GM23338 (cell line): ENCODE results near the gene ADORA3. TPM values are rescaled to one million over a fixed set of nuclear protein-coding genes. Genes with fewer than 3 reads are reported as not detected.

Experiments
- ATAC-seq: fragments of 200-7000 bp; cut with Tn5 transposase; 3 replicates; pipeline ENCODE4 v1.9.1; 2020
- DNase-seq: peaks from one replicate; pipeline ENCODE4 v3.0.0-alpha.2; 2015; ENCODE audit warnings: low spot score
- H2AFZ ChIP-seq: fragments of 200-600 bp; sonication (generic); 2 replicates; pipeline ENCODE4 v1.8.0; 2016; ENCODE audit warnings: antibody characterized with exemption, mild to moderate bottlenecking, moderate library complexity
- H3F3A ChIP-seq: fragments of 200-600 bp; sonication (generic); replicated peaks from 2 replicates; pipeline ENCODE4 v1.8.0; 2017; ENCODE audit warnings: antibody characterized with exemption, mixed run types, low read depth
- H3K27ac ChIP-seq: fragments of 200-600 bp; sonication (generic); 2 replicates; pipeline ENCODE4 v1.6.1; 2016; ENCODE audit warnings: low read depth
- H3K27me3 ChIP-seq: fragments of 200-600 bp; sonication (generic); 2 replicates; pipeline ENCODE4 v1.8.0; 2016; ENCODE audit warnings: mild to moderate bottlenecking, mixed run types, moderate library complexity; ENCODE audit not compliant: insufficient read depth
- H3K36me3 ChIP-seq: fragments of 200-600 bp; sonication (generic); 2 replicates; pipeline ENCODE4 v1.8.0; 2016; ENCODE audit warnings: mild to moderate bottlenecking; ENCODE audit not compliant: insufficient read depth
- H3K4me1 ChIP-seq: fragments of 200-600 bp; sonication (generic); 2 replicates; pipeline ENCODE4 v1.8.0; 2016; ENCODE audit warnings: mild to moderate bottlenecking, moderate library complexity; ENCODE audit not compliant: insufficient read depth
- H3K4me2 ChIP-seq: fragments of 200-600 bp; sonication (generic); 2 replicates; pipeline ENCODE4 v1.7.1; 2017; ENCODE audit warnings: mixed run types
- H3K4me3 ChIP-seq: fragments of 200-600 bp; sonication (generic); 2 replicates; pipeline ENCODE4 v1.6.1; 2016; ENCODE audit warnings: mixed run types
- H3K79me2 ChIP-seq: fragments of 200-600 bp; sonication (generic); replicated peaks from 2 replicates; pipeline ENCODE4 v1.8.0; 2017; ENCODE audit warnings: mild to moderate bottlenecking; ENCODE audit not compliant: insufficient read depth
- H3K9me2 ChIP-seq: fragments of 200-600 bp; sonication (generic); 2 replicates; pipeline ENCODE4 v1.8.0; 2017; ENCODE audit not compliant: insufficient read depth
- H4K20me1 ChIP-seq: fragments of 200-600 bp; sonication (generic); replicated peaks from 2 replicates; pipeline ENCODE4 v1.8.0; 2017; ENCODE audit warnings: mild to moderate bottlenecking; ENCODE audit not compliant: insufficient read depth
- H3K27ac Mint-ChIP-seq: 2 replicates; pipeline ENCODE4 v1.8.0; 2020; ENCODE audit warnings: inconsistent platforms, mild to moderate bottlenecking, moderate library complexity, mixed read lengths
- H3K27me3 Mint-ChIP-seq: 3 replicates; pipeline ENCODE4 v1.8.0; 2022; ENCODE audit warnings: low read depth, mild to moderate bottlenecking, moderate library complexity, mixed read lengths, inconsistent platforms; ENCODE audit not compliant: insufficient read depth, poor library complexity
- H3K36me3 Mint-ChIP-seq: 3 replicates; pipeline ENCODE4 v1.8.0; 2021; ENCODE audit warnings: low read depth, mild to moderate bottlenecking, inconsistent platforms, moderate library complexity, mixed read lengths
- H3K4me1 Mint-ChIP-seq: 3 replicates; pipeline ENCODE4 v1.8.0; 2020; ENCODE audit warnings: mild to moderate bottlenecking, inconsistent platforms, mixed read lengths
- H3K4me3 Mint-ChIP-seq: 3 replicates; pipeline ENCODE4 v1.8.0; 2021; ENCODE audit warnings: moderate library complexity, mild to moderate bottlenecking, inconsistent platforms, mixed read lengths
- H3K9me3 Mint-ChIP-seq: 3 replicates; pipeline ENCODE4 v1.8.0; 2020; ENCODE audit warnings: moderate library complexity, mild to moderate bottlenecking, inconsistent platforms, mixed read lengths
- CREB1 ChIP-seq: fragments of 250-450 bp; sonication (Bioruptor Pico); IDR thresholded peaks from 2 replicates; pipeline ENCODE4 v1.5.0; 2020; ENCODE audit warnings: low read depth, mild to moderate bottlenecking, moderate library complexity
- EZH2 ChIP-seq: fragments of 200-600 bp; sonication (generic); IDR thresholded peaks from one replicate; pipeline ENCODE4 v1.8.0; 2017; ENCODE audit warnings: antibody characterized with exemption, mild to moderate bottlenecking, low read depth; ENCODE audit not compliant: unreplicated experiment
- EZH2phosphoT487 ChIP-seq: fragments of 200-600 bp; sonication (generic); IDR thresholded peaks from one replicate; pipeline ENCODE4 v1.8.1; 2018; ENCODE audit warnings: antibody characterized with exemption; ENCODE audit not compliant: unreplicated experiment
- JUNB ChIP-seq: IDR thresholded peaks from one replicate; pipeline ENCODE4 v1.6.1; 2016; ENCODE audit warnings: antibody characterized with exemption; ENCODE audit not compliant: unreplicated experiment
- NANOG ChIP-seq: IDR thresholded peaks from 2 replicates; pipeline ENCODE4 v1.6.1; 2016; ENCODE audit warnings: antibody characterized with exemption, borderline replicate concordance
- POLR2AphosphoS5 ChIP-seq: IDR thresholded peaks from 2 replicates; pipeline ENCODE4 v1.6.1; 2016; ENCODE audit warnings: antibody characterized with exemption, low read depth
- STAT1 ChIP-seq: IDR thresholded peaks from one replicate; pipeline ENCODE4 v1.6.1; 2016; ENCODE audit warnings: antibody characterized with exemption; ENCODE audit not compliant: unreplicated experiment
- ZNF114 ChIP-seq: fragments of 250-450 bp; sonication (Bioruptor Pico); IDR thresholded peaks from 2 replicates; pipeline ENCODE4 v1.5.0; 2020; ENCODE audit warnings: mild to moderate bottlenecking, moderate library complexity
- ZNF331 ChIP-seq: fragments of 250-450 bp; sonication (Bioruptor Pico); IDR thresholded peaks from 2 replicates; pipeline ENCODE4 v1.5.0; 2020; ENCODE audit warnings: low read depth, mild to moderate bottlenecking, moderate library complexity
- polyA plus RNA-seq: library from polyadenylated mRNA; unstranded; fragments of >200 nt; fragmentation: Nextera tagmentation; extraction: Ambion mirVana; gene quantifications from 2 replicates; pipeline ENCODE4 v1.2.1, GENCODE V29; 2016
- total RNA-seq: library from RNA; depleted of rRNA; stranded (reverse); fragments of >200 nt; shearing (Covaris generic); gene quantifications from 2 replicates; pipeline ENCODE4 v1.2.3, GENCODE V29; 2014
- TF ChIP-seq, protein P1 (sequence below), 2 experiments: fragments of 200-600 bp in 1 of 2; sonication (generic) in 1 of 2; conservative IDR thresholded peaks; 2 replicates each; pipeline versions ENCODE4 v1.5.1 to v1.6.1; 2016 to 2017; ENCODE audit warnings: antibody characterized with exemption in 2 of 2, low read depth in 2 of 2, mild to moderate bottlenecking in 2 of 2, moderate library complexity in 1 of 2
- TF ChIP-seq, protein P2 (sequence below): IDR thresholded peaks from 2 replicates; pipeline ENCODE4 v1.6.1; 2016; ENCODE audit warnings: antibody characterized with exemption
- TF ChIP-seq, protein P3 (sequence below): IDR thresholded peaks from one replicate; pipeline ENCODE4 v1.6.1; 2018; ENCODE audit warnings: antibody characterized with exemption; ENCODE audit not compliant: unreplicated experiment

Gene ADORA3
- total and polyA plus RNA-seq, 2 experiments from 2014 or later, result not detected

- TF ChIP-seq, protein P1, sequence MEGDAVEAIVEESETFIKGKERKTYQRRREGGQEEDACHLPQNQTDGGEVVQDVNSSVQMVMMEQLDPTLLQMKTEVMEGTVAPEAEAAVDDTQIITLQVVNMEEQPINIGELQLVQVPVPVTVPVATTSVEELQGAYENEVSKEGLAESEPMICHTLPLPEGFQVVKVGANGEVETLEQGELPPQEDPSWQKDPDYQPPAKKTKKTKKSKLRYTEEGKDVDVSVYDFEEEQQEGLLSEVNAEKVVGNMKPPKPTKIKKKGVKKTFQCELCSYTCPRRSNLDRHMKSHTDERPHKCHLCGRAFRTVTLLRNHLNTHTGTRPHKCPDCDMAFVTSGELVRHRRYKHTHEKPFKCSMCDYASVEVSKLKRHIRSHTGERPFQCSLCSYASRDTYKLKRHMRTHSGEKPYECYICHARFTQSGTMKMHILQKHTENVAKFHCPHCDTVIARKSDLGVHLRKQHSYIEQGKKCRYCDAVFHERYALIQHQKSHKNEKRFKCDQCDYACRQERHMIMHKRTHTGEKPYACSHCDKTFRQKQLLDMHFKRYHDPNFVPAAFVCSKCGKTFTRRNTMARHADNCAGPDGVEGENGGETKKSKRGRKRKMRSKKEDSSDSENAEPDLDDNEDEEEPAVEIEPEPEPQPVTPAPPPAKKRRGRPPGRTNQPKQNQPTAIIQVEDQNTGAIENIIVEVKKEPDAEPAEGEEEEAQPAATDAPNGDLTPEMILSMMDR (conservative IDR thresholded peaks at IDR 0.05; ENCODE audit: low read depth in 2 of 2), result no peak
- TF ChIP-seq NANOG (no peak), EZH2 (no peak), CREB1 (CRISPR knock-in tag) (no peak), POLR2AphosphoS5 (no peak), ZNF114 (CRISPR knock-in tag) (no peak), EZH2phosphoT487 (no peak), JUNB (no peak), ZNF331 (CRISPR knock-in tag) (no peak), STAT1 (no peak)
- TF ChIP-seq, protein P2, sequence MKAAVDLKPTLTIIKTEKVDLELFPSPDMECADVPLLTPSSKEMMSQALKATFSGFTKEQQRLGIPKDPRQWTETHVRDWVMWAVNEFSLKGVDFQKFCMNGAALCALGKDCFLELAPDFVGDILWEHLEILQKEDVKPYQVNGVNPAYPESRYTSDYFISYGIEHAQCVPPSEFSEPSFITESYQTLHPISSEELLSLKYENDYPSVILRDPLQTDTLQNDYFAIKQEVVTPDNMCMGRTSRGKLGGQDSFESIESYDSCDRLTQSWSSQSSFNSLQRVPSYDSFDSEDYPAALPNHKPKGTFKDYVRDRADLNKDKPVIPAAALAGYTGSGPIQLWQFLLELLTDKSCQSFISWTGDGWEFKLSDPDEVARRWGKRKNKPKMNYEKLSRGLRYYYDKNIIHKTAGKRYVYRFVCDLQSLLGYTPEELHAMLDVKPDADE, result no peak
- TF ChIP-seq, protein P3, sequence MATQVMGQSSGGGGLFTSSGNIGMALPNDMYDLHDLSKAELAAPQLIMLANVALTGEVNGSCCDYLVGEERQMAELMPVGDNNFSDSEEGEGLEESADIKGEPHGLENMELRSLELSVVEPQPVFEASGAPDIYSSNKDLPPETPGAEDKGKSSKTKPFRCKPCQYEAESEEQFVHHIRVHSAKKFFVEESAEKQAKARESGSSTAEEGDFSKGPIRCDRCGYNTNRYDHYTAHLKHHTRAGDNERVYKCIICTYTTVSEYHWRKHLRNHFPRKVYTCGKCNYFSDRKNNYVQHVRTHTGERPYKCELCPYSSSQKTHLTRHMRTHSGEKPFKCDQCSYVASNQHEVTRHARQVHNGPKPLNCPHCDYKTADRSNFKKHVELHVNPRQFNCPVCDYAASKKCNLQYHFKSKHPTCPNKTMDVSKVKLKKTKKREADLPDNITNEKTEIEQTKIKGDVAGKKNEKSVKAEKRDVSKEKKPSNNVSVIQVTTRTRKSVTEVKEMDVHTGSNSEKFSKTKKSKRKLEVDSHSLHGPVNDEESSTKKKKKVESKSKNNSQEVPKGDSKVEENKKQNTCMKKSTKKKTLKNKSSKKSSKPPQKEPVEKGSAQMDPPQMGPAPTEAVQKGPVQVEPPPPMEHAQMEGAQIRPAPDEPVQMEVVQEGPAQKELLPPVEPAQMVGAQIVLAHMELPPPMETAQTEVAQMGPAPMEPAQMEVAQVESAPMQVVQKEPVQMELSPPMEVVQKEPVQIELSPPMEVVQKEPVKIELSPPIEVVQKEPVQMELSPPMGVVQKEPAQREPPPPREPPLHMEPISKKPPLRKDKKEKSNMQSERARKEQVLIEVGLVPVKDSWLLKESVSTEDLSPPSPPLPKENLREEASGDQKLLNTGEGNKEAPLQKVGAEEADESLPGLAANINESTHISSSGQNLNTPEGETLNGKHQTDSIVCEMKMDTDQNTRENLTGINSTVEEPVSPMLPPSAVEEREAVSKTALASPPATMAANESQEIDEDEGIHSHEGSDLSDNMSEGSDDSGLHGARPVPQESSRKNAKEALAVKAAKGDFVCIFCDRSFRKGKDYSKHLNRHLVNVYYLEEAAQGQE, result no peak
These were observed 47.8 kb downstream of the ADORA3 start (continued) for GRCh38 chr1:111455642-111456031.

DNA sequence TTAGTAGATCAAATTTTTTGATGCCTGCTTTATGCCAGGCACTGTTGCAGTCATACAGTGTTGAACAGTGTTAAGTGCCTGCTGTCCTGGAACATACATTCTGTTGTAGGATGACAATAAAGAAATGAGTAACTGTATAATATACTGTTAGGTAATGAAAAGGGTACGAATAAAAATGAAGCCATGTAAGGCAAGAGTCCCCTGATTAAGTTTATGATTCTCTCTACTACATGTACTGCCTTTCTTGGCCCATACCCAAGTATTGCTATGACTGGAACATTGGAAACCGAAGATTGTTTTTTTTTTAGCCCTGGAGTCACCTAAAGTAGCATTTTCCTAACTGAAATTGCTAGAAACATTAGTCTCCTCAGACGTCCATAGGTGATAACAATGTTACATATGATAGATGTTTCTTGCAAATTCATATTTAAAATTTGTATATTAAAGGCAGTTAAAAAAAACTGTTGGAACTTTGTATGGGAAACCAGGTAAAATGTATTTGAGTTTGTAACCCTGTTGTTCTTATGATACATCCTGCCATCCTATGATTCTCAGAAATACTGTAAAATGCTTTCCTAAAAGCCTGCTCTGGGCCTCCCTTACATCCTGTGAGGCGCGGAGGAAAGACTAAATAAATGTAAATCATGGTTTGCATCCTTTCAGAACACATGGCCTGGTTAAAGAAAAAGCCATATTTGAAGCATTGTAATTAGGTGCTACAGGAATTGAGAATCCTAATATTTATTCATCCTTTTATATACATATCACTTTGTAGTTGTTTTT, 48.4 kb downstream of the ADORA3 start:
- ATAC-seq (no peak), DNase-seq (no peak)
- H3K36me3 Mint-ChIP-seq, result peaks cover 57% of the 10 kb centered on the region
- Histone ChIP-seq H3K36me3 (peaks cover 37% of the 10 kb centered on the region), H3K27me3 (no peaks in the 10 kb centered on the region), H3K27ac (no peak overlapping the region), H3F3A (no peaks in the 10 kb centered on the region), H3K4me2 (no peak overlapping the region), H3K79me2 (peaks cover 36% of the 10 kb centered on the region), H4K20me1 (0 out of 2 replicates have a peak, but pooled peaks cover 3% of the 10 kb centered on the region), H2AFZ (no peak overlapping the region), H3K4me3 (no peak overlapping the region), H3K9me2 (no peaks in the 10 kb centered on the region), H3K4me1 (0 out of 2 replicates have a peak, but pooled peaks cover 5% of the 10 kb centered on the region)
- peaks cover 6% of the 10 kb centered on the region for H3K4me1 Mint-ChIP-seq
- no peak for TF ChIP-seq ZNF114 (CRISPR knock-in tag)
- TF ChIP-seq, protein P2, result no peak
- no peaks in the 10 kb centered on the region for H3K27me3 Mint-ChIP-seq
- no peak overlapping the region for H3K4me3 Mint-ChIP-seq
- no peaks in the 10 kb centered on the region for H3K9me3 Mint-ChIP-seq
- no peak overlapping the region for H3K27ac Mint-ChIP-seq
